Heart right ventricle (tissue), 16 donors: ENCODE data around the gene TMEM266. TPM values are rescaled to one million over a fixed set of nuclear protein-coding genes. Genes with fewer than 3 reads are reported as not detected.

Source experiments
- ATAC-seq, 8 donors: fragments of 200-7000 bp; cut with Tn5 transposase; one replicate each; pipeline ENCODE4 v1.9.1; 2020; ENCODE audit warnings: mild to moderate bottlenecking in 8 of 8, moderate library complexity in 8 of 8, moderate number of reproducible peaks in 1 of 8
- DNase-seq, 2 donors: peaks; one replicate each; pipeline ENCODE4 v3.0.0-alpha.2; 2020
- H3K27ac ChIP-seq, 10 donors: fragments of 200-600 bp; sonication (generic) in 2 of 10; one replicate each; pipeline versions ENCODE4 v1.5.0 to v1.8.0; 2020 to 2022; ENCODE audit warnings: mild to moderate bottlenecking in 3 of 10
- H3K27me3 ChIP-seq, 7 donors: fragments of 200-600 bp; one replicate each; pipeline ENCODE4 v1.8.0; 2021 to 2022; ENCODE audit warnings: mild to moderate bottlenecking in 2 of 7
- H3K36me3 ChIP-seq, 9 donors: fragments of 200-600 bp; sonication (generic) in 1 of 9; one replicate each; pipeline versions ENCODE4 v1.5.0 to v1.8.0; 2020 to 2022; ENCODE audit warnings: mild to moderate bottlenecking in 2 of 9
- H3K4me1 ChIP-seq, 9 donors: fragments of 200-600 bp; sonication (generic) in 1 of 9; one replicate each; pipeline versions ENCODE4 v1.5.0 to v1.8.0; 2020 to 2022; ENCODE audit warnings: mild to moderate bottlenecking in 4 of 9
- H3K4me3 ChIP-seq, 10 donors: fragments of 200-600 bp; sonication (generic) in 2 of 10; one replicate each; pipeline versions ENCODE4 v1.5.0 to v1.8.0; 2020 to 2022; ENCODE audit warnings: mild to moderate bottlenecking in 7 of 10, moderate library complexity in 2 of 10
- H3K9me3 ChIP-seq, 11 donors: fragments of 200-600 bp in 10 of 11; sonication (generic) in 2 of 11; one replicate each; pipeline versions ENCODE4 v1.5.0 to v1.8.0; 2013 to 2022; ENCODE audit warnings: mild to moderate bottlenecking in 2 of 11, control low read depth in 1 of 11, moderate library complexity in 1 of 11
- WGBS, 2 donors: extraction: QIAGEN DNeasy Blood & Tissue Kit; methylation state at CpG; one replicate each; pipeline ENCODE4 v1.1.7; 2013; ENCODE audit warnings: inconsistent platforms in 1 of 2; 5-methylcytosine and 5-hydroxymethylcytosine counted together
- intact Hi-C, 10 donors: fragments of 100-400 bp; cut with DNase I; formaldehyde crosslinking; loops; one replicate each; pipeline versions ENCODE4 v1.11.1 to v1.14.2; 2022
- polyA plus RNA-seq, 2 donors: library from polyadenylated mRNA; stranded (reverse); fragments of 200-250 nt; gene quantifications; one replicate each; pipeline ENCODE4 v1.2.3, GENCODE V29; 2013
- total RNA-seq, 10 donors: library from RNA; stranded (reverse); fragmentation: NEBNext Ultra II Directional in 3 of 10; extraction: Animal tissue kit (Norgen Biotek cat#: 25700) in 3 of 10; gene quantifications; one replicate each; pipeline versions ENCODE4 v1.2.1 to v1.2.4, GENCODE V29; 2021 to 2023
- TF ChIP-seq, protein P1 (sequence below), 9 donors: fragments of 200-600 bp; sonication (generic) in 2 of 9; IDR thresholded peaks; one replicate each; pipeline versions ENCODE4 v1.5.0 to v1.8.0; 2021 to 2022; ENCODE audit warnings: antibody characterized with exemption in 9 of 9, mild to moderate bottlenecking in 5 of 9, moderate library complexity in 1 of 9
- donor health status: Arrhythmogenic right ventricular cardiomyopathy.
- donor health status: ischemic (EF 13 %, LVEDD 7.1; RV severe dilation, severe dysfunction).
- donor health status: healthy with polysubstance abuse.
- donor health status: DM: no; HTN: yes; CAD: no.
- donor health status: DM: no; HTN: no; CAD: no.
- donor health status: ischemic (EF 25% LVEDD 6.9; RV normal size, moderate dysfunction).
- donor health status: ischemic (EF 25% LVEDD 5.7; RV mildly dilated, moderate dysfunction).
- donor health status: healthy.
- donor health status: DM: yes; HTN: yes; CAD: no.
- donor health status: Ischemic cardiomyopathy.
- donor health status: ischemic (EF 35%, LVEDD 5.7; RV mildly dilated, moderate dysfunction).
- donor health status: nonischemic (EF 11% LVEDD 7.7; RV severe dilation, severe dysfunction).
- donor health status: DM: yes; HTN: yes; CAD: no.
- donor health status: PGD.
- donor health status: ischemic (EF 29% LVEDD 5.4; RV normal size, mild dysfunction).
- donor health status: nonischemic (EF 23%, LVEDD 6.1; RV moderate dilation, normal function).

TMEM266 gene
- total and polyA plus RNA-seq, 12 donors, result 0.01 to 0.30 (median 0.15) TPM; not detected in 3

DNA sequence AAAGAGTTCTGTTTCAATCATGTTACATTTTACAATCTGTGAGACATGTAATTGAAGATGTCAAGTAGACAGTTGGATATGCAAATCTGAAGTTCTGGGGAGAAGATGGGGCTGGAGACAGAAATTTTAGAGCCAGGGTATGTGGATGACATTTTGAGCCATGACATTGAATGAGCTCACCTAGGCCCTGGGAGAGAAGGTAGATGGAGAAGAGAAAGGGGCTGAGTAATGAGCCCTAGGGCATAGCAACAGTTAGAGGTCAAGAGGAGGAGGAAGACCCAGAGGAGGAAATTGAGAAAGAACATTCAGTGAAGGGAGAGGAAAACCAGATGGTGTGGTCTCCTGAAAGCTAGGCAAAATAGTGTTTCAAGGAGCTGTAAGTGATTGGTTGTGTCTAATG is 15.3 kb downstream of the TMEM266 start:
- Histone ChIP-seq H3K36me3 (no peaks in the 10 kb centered on the region), H3K27me3 (peaks cover 0 to 4% (median 0%) of the 10 kb centered on the region in 7 donors), H3K4me1 (peaks cover 0 to 12% (median 0%) of the 10 kb centered on the region in 9 donors), H3K27ac (no peak overlapping the region), H3K4me3 (no peak overlapping the region), H3K9me3 (no peaks in the 10 kb centered on the region)
- ATAC-seq (no peak), DNase-seq (no peak)
- intact Hi-C loops, result no loop called here
- TF ChIP-seq, protein P1, sequence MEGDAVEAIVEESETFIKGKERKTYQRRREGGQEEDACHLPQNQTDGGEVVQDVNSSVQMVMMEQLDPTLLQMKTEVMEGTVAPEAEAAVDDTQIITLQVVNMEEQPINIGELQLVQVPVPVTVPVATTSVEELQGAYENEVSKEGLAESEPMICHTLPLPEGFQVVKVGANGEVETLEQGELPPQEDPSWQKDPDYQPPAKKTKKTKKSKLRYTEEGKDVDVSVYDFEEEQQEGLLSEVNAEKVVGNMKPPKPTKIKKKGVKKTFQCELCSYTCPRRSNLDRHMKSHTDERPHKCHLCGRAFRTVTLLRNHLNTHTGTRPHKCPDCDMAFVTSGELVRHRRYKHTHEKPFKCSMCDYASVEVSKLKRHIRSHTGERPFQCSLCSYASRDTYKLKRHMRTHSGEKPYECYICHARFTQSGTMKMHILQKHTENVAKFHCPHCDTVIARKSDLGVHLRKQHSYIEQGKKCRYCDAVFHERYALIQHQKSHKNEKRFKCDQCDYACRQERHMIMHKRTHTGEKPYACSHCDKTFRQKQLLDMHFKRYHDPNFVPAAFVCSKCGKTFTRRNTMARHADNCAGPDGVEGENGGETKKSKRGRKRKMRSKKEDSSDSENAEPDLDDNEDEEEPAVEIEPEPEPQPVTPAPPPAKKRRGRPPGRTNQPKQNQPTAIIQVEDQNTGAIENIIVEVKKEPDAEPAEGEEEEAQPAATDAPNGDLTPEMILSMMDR (IDR thresholded peaks at IDR 0.05), result no peak

DNA sequence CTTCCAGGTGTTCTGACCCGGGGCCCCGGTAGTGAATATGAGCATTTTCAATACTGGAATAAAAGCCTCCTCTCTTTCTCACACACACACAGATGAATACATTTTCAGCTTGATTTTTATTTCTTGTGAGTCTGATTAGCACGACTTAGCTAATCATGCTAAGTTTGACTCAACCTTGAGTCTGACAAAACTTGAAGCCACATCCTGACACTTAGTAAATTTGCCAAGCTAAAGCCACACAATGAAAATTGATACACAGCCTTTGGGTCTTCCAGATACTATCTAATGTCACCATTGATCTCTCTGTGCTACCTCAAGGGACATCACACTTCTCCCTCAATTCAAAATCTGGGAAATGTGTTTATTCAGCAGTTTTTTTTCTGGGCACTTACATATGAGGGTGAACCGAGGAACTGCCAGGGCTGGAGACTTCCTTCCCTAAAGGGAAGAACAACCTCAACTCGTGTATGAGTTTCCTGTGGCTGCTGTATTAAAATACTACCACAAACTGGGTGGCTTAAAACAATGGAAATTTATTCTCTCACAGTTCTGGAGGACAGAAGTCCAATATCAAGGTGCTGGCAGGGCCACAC is 18.6 kb downstream of the TMEM266 start:
- DNase-seq (no peak), ATAC-seq (peak in 1 of 8 donors; percentile 29)
- Histone ChIP-seq H3K27ac (no peak overlapping the region), H3K27me3 (peaks cover 0 to 13% (median 0%) of the 10 kb centered on the region in 7 donors), H3K4me1 (peaks cover 0 to 12% (median 0%) of the 10 kb centered on the region in 9 donors), H3K36me3 (no peaks in the 10 kb centered on the region), H3K9me3 (no peaks in the 10 kb centered on the region), H3K4me3 (no peak overlapping the region)
- intact Hi-C loops, result no loop called here
- TF ChIP-seq, protein P1 (IDR thresholded peaks at IDR 0.05), result no peak
- WGBS, 2 donors, result 71 to 72% methylated on average over 5 of the region's 5 CpGs

DNA sequence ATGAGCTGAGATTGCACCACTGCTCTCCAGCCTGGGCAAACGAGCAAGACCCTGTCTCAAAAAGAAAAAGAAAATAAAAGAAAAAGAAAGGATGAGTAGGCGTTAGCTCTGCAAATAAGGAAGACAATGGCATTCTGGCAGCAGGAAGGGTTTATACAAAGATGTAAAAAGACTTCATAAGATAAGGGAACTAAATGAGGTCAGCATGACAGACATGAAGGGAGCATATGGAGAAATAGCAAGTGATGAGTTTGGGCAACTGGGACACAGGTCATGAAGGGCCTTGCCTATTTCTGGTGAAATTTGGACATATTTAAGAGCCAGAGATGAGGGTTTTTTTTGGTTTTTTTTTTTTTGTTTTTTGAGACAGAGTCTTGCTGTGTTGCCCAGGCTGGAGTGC is 24.5 kb downstream of the TMEM266 start:
- Histone ChIP-seq H3K27me3 (peaks cover 0 to 25% (median 14%) of the 10 kb centered on the region in 7 donors), H3K4me1 (no peaks in the 10 kb centered on the region), H3K27ac (no peak overlapping the region), H3K9me3 (no peaks in the 10 kb centered on the region), H3K36me3 (no peaks in the 10 kb centered on the region), H3K4me3 (no peak overlapping the region)
- intact Hi-C loops, result no loop called here
- no peak for DNase-seq
- TF ChIP-seq, protein P1 (IDR thresholded peaks at IDR 0.05), result no peak
- 63 to 64% methylated on average over 2 of the region's 2 CpGs for WGBS, 2 donors
- ATAC-seq, result no peak

GRCh38 chr15:76098685-76099084 is 38.9 kb downstream of the TMEM266 start:
- Histone ChIP-seq H3K4me1 (no peaks in the 10 kb centered on the region), H3K27me3 (peaks cover 0 to 42% (median 18%) of the 10 kb centered on the region in 7 donors), H3K9me3 (peaks cover 0 to 4% (median 0%) of the 10 kb centered on the region in 11 donors), H3K27ac (no peak overlapping the region), H3K4me3 (no peak overlapping the region), H3K36me3 (no peaks in the 10 kb centered on the region)
- ATAC-seq, result no peak
- WGBS, 2 donors, result 25 to 36% methylated on average over 3 of the region's 3 CpGs
- intact Hi-C loops, result no loop called here
- DNase-seq, result no peak
- TF ChIP-seq, protein P1 (IDR thresholded peaks at IDR 0.05), result no peak
